ENCODE measurements around the gene MIER2. TPM values are rescaled to one million over a fixed set of nuclear protein-coding genes. Genes with fewer than 3 reads are reported as not detected.

Gene MIER2
- polyA plus RNA-seq, 1 donor from 2014 or later: 16.0 TPM

- H2AFZ ChIP-seq (ENCODE audit: low read depth, low read length): no peak overlapping the region
- no peak overlapping the region for H3K27ac ChIP-seq (ENCODE audit: low read length)
- H3K9ac ChIP-seq (ENCODE audit: low read length): no peak overlapping the region
- no peaks in the 10 kb centered on the region for H3K36me3 ChIP-seq (ENCODE audit: insufficient read depth, low read length)
- H3K9me2 ChIP-seq (ENCODE audit: insufficient read depth, low read length): no peaks in the 10 kb centered on the region
- H3K27me3 ChIP-seq (ENCODE audit: insufficient read depth, low read depth, low read length): no peaks in the 10 kb centered on the region
- no peaks in the 10 kb centered on the region for H3F3A ChIP-seq (ENCODE audit: insufficient read depth, low read length, poor library complexity, severe bottlenecking)
- no peaks in the 10 kb centered on the region for H3K9me3 ChIP-seq (ENCODE audit: low read length)
- peaks cover 57% of the 10 kb centered on the region for H3K79me2 ChIP-seq (replicated peaks; ENCODE audit: insufficient read depth, low read length)
- H4K20me1 ChIP-seq (ENCODE audit: insufficient read depth): no peaks in the 10 kb centered on the region
- H3K4me2 ChIP-seq (ENCODE audit: low read length): no peak overlapping the region
- TF ChIP-seq CTCF (IDR thresholded peaks at IDR 0.05; ENCODE audit: poor library complexity, severe bottlenecking) (no peak), MXI1 (conservative IDR thresholded peaks at IDR 0.05; ENCODE audit: poor library complexity, severe bottlenecking) (no peak), REST (IDR thresholded peaks at IDR 0.05; ENCODE audit: borderline replicate concordance) (no peak), POLR2AphosphoS5 (IDR thresholded peaks at IDR 0.05) (no peak), RAD21 (conservative IDR thresholded peaks at IDR 0.05) (no peak), SMC3 (conservative IDR thresholded peaks at IDR 0.05; ENCODE audit: poor library complexity) (no peak), TAF1 (IDR thresholded peaks at IDR 0.05; ENCODE audit: low read depth) (no peak), EZH2 (IDR thresholded peaks at IDR 0.05; ENCODE audit: borderline replicate concordance, insufficient read depth, low read length, poor library complexity, severe bottlenecking) (no peak), EP300 (conservative IDR thresholded peaks at IDR 0.05; ENCODE audit: poor library complexity, severe bottlenecking) (no peak)
- peak overlapping the region; percentile 76 for H3K4me3 ChIP-seq (ENCODE audit: low read length)
Measured at GRCh38 chr19:342128-342455, 2.5 kb downstream of the MIER2 start.

- H3K9ac ChIP-seq (ENCODE audit: low read length): no peak overlapping the region
- peaks cover 61% of the 10 kb centered on the region for H3K79me2 ChIP-seq (replicated peaks; ENCODE audit: insufficient read depth, low read length)
- H3K27ac ChIP-seq (ENCODE audit: low read length): no peak overlapping the region
- H3K27me3 ChIP-seq (ENCODE audit: insufficient read depth, low read depth, low read length): no peaks in the 10 kb centered on the region
- H3F3A ChIP-seq (ENCODE audit: insufficient read depth, low read length, poor library complexity, severe bottlenecking): no peaks in the 10 kb centered on the region
- TF ChIP-seq RAD21 (conservative IDR thresholded peaks at IDR 0.05): no peak
- no peak for TF ChIP-seq REST (IDR thresholded peaks at IDR 0.05; ENCODE audit: borderline replicate concordance)
- TF ChIP-seq CTCF (IDR thresholded peaks at IDR 0.05; ENCODE audit: poor library complexity, severe bottlenecking): no peak
- TF ChIP-seq EZH2 (IDR thresholded peaks at IDR 0.05; ENCODE audit: borderline replicate concordance, insufficient read depth, low read length, poor library complexity, severe bottlenecking): no peak
- no peak for TF ChIP-seq POLR2AphosphoS5 (IDR thresholded peaks at IDR 0.05)
- TF ChIP-seq TAF1 (IDR thresholded peaks at IDR 0.05; ENCODE audit: low read depth): no peak
- no peak for TF ChIP-seq SMC3 (conservative IDR thresholded peaks at IDR 0.05; ENCODE audit: poor library complexity)
- no peak for TF ChIP-seq EP300 (conservative IDR thresholded peaks at IDR 0.05; ENCODE audit: poor library complexity, severe bottlenecking)
- H2AFZ ChIP-seq (ENCODE audit: low read depth, low read length): no peak overlapping the region
- H3K4me2 ChIP-seq (ENCODE audit: low read length): no peak overlapping the region
- H3K36me3 ChIP-seq (ENCODE audit: insufficient read depth, low read length): no peaks in the 10 kb centered on the region
- H3K4me3 ChIP-seq (ENCODE audit: low read length): peak overlapping the region; percentile 76
- H3K9me3 ChIP-seq (ENCODE audit: low read length): no peaks in the 10 kb centered on the region
- no peaks in the 10 kb centered on the region for H3K9me2 ChIP-seq (ENCODE audit: insufficient read depth, low read length)
- H4K20me1 ChIP-seq (ENCODE audit: insufficient read depth): no peaks in the 10 kb centered on the region
Measured at GRCh38 chr19:341386-342127, 3.0 kb downstream of the MIER2 start.

All from neural cell (in vitro differentiated cells).